Measurements from ENCODE around the gene STAC3.
A peak's percentile ranks its signal among the peaks of the same experiment; 100 is the strongest.
"Not testable (repeated sequence)": the region's sequence is repeated elsewhere in the genome, so short reads cannot be mapped to it uniquely, and the experiment has no call there.

STAC3 gene

GRCh38 chr12:57250956-57251355, at the start of gene STAC3:
STAC3 (minus strand) TSS chr12:57251187; CDS start chr12:57249636, 1,551 bp downstream.
- DNase-seq: no peak

- no peak for DNase-seq
Observed at GRCh38 chr12:57299514-57300016, 48.6 kb upstream of the STAC3 start.

DNA sequence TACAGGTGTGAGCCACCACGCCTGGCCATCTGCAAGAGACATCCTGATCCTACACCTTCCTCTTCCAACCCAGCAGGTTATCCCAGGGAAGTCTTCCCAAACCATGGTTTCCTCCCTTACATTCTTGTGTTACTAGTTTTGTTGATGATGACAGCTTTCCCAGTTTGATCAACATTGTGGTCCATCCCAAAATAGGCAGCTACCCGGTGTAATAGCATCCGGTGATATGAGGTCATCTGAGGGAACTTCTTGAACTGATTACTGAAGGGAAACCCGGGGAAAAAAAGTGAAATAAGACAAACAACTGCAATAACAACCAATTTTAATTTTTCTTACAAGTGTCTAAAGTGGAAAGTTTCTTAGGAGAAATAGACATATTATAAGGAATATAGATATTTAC, 45.3 kb upstream of the STAC3 start:
- DNase-seq: no peak

- not testable (repeated sequence) for DNase-seq
Observed at GRCh38 chr12:57282073-57282472, 31.1 kb upstream of the STAC3 start.

DNA sequence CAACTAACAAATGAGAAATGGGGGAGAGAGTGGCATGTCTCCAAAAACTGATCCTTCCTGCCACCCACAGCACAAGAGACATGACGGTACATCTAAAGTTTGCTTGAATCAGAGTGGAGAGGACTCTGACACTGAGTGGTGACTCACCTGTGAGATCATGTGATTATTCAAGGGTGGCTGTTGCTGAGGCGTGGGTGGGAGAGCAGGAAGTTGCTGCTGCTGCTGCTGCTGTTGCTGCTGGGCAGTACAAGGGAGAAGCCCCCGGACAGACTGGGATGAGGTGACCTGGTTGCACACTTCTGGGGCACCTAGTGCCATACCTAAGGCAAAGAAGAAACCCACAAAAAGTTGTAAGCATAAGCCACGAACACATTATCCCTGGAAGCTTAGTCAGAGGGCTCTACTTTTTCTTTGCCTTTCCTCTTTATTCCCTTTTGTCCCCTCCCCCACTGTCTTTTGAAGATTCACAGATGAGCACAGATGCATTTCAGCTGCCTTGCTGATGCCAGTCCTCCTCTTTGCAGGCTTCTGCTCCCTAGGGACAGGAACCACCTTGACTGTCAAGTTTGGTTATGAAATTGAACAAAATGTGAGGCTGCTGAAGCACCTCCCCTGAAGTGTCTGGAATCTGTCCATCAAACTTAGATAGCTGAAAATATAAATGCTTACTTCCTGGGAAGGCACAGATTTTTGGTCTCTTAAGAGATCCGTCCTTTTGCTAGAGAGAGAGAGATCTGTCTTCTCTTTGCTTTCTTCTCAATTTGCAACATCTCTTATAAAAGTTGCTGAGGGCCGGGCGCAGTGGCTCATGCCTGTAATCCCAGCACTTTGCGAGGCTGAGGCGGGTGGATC, 29.4 kb upstream of the STAC3 start:
- peak; percentile 49 to 59 for DNase-seq

- no peak for DNase-seq
Observed at GRCh38 chr12:57278465-57279381, 27.7 kb upstream of the STAC3 start.

GRCh38 chr12:57276935-57277563, 26.1 kb upstream of the STAC3 start:
- DNase-seq: peak in 1 of 2 donors; percentile 7

DNA sequence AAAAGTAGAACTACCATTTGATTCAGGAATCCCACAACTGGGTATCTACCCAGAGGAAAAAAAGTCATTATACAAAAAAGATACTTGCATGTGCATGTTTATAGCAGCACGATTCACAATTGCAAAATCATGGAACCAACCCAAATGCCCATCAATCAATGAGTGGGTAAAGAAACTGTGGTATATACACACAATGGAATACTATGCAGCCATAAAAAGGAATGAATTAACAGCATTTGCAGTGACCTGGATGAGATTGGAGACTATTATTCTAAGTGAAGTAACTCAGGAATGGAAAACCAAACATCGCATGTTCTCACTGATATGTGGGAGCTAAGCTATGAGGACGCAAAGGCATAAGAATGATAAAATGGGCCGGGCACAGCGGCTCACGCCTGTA, 25.2 kb upstream of the STAC3 start:
- not testable (repeated sequence) for DNase-seq

DNA sequence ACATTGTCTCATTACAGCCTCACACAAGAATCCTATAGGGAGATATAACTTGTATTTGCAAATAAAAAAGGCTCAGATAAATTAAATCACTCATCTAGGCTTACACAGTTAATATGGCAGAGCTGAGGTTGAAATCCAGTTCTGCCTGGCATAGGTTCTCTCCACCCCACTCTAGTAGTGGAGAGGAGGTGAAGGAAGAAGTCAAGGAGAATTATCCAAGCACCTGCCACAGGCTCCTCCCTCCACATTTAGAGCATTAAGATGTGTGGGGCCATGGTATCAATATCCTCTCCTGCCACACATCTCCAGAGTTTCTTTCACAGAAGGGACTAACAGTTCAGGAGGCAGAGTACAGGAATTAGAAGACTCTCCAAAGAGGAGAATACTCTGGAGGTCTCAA, 22.5 kb upstream of the STAC3 start:
- DNase-seq: no peak

DNA sequence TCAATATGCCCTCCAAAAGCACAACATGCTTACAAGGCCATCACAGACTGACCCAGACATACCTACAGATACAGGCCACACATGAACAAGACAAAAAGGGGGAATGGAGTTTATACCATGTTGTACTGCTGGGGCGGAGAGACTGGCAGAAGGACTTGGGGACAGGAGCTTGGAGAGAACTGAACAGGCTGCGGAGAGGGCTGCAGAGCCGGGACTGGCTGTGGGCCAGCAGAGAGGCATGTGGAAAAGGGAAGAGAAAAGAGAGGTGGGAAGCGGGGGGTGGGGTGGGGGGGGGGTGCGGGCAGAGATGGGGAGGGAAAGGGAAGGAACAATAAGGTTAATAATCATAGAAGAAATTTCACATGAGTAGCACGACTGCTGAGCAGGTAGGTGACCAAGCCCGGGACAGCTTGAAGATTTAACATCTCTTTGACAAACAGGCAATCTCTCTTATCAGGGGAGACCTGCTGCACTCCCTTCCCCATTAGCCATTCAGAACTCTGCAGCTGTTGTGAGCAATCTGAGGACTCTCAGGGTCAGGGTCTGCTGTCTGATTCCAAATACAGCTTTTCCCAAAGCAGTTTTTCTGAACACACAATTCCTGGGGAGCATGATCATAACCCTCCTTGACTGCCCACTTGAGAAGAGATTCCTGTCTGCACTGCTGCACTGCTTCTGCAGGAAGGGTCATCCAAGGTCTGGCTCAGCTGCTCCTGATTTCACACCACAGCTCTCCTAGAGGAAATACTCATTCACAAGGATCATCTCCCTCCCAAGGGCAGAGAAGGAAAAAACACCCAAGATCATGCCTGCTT, 21.6 kb upstream of the STAC3 start:
- DNase-seq: no peak

DNA sequence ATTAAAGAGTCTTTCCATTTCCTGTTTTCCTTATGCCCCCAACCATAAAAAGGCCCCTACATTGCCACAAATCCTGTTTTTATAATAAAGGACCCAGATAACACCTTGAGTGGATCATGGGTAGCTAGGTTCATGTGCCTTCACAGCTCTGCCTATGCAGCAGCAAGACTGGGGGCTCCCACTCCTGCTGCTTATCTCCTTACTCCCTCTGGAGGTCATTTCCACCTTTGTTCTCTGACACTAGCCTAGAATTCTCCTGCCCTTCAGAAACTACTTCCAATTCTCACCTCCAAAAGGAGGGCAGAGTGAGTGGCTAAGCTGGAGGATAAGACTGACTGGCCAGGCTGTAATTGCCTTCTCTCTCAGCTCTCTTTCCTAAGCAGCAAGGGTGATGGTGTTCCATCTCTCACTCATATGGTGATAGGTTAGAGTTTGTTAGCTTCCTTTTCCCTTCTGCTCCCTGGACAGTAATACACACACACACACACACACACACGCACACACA, 20.0 kb upstream of the STAC3 start:
- no peak for DNase-seq

DNA sequence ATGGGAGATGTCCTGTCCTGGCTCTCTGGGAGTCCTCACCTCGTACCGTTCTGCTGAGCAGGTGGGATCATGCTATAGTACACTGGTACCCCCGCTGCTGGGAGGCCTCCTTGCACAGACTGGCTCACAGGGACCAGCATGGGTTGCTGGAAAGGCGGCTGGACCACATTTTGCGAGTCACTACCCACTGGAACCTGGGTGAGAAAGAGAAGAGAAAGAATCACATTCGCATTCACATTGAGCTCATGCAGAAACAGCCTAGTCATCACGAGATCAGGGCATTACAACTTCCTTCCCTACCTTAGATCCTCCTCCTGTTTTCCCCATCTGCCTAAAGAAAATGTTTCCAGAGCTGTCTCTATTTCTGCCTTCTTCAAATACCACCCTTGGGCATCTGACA, 17.3 kb upstream of the STAC3 start:
- DNase-seq: peak; percentile 16 to 24

- no peak for DNase-seq
Observed at GRCh38 chr12:57266681-57267080, 15.7 kb upstream of the STAC3 start.

DNA sequence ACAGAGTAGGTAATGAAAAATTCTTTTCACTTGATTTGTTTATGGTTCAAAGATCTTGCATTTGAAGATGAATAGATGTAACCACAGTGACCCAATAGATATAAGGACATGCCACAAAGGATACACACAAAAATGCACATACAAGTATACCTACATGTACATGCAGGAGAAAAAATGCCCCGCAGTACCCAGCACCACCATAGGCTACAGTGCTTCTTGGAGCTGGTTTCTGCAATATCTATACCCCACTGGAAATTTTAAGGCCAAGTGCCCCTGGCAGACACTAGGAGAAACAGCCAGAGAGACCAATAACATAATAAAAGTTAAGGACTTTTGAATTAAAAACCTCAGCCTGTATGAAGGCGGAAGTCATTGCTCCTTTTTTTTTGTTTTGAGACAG, 12.1 kb upstream of the STAC3 start:
- no peak for DNase-seq

DNA sequence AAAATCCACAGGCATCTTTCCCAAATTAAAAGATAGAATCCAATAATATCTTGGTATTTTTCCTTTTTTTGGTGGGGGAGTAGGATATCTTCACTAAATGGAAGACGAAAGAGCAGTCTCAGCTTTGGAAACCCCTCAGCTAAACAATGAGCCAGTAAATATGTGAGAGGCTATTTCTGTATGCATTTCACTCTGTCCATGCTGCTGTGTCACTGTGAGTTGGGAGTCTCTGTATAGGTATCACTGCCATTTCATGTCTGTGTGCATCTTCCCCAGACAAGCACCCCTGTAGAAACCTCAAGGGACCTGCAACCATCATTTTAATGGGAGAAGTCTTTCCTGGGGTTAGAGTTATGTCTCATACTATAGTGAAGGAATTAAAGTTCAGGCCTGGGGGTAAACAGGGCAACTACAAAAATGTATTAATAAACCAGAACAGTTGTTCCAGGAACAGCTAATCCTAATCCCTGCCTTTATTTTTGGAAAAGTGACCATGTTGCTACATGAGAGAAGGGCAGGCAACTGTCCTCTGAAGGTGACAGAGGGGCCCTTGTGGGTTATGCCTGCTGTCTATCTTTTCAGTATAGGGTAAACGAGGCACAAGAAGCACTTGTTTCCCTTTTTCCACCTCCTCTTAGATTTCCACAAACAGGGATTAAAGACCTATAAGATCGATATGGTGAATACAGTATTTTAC, 11.3 kb upstream of the STAC3 start:
- no peak for DNase-seq

- no peak for DNase-seq
Observed at GRCh38 chr12:57261428-57261865, 10.5 kb upstream of the STAC3 start.

DNA sequence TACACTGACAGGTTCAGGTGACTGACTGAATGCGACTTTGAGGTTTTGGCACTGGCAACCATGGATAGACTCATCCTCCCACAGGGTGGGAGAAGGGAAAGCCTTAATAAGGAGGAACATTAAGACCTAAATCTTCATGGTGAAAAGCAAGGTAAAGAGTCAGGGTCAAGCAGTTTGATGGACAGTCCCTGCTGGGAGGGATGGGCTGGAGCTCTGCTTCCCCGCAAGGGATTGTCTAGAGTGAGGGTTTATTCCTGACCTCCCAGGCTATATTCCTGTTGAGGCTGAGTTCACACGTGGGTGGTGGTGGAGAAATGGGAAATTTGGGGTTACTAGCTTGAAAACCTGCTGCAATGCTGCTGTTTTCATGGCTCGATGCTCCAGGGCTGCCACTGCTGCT, 9.4 kb upstream of the STAC3 start:
- DNase-seq: no peak

GRCh38 chr12:57258977-57259970, 8.3 kb upstream of the STAC3 start:
- no peak for DNase-seq

DNA sequence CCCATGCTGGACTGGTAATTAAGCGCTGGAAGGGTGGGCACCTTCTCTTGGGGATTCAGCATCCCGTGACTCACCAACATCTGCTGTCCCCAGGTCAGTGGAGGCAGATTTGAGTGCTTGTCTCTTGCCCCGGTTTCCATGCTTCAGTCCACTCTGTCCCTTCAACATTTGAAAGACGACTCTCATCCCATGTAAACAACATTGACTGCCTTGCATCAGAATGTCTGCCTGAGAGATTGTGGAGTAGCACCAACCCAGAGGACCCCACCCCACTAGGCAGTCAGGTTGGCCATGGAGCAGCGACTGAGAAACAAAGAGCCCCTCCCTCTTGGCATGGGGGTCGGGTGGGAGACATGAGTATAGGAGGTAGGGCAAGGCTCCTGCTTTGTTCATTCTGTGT, 4.9 kb upstream of the STAC3 start:
- no peak for DNase-seq
